Activated naive CD4-positive, alpha-beta T cell treated with anti-CD3 and anti-CD28 coated beads, Interleukin-2, amount 50 U/mL, for 72 hours (primary cell): Measurements from ENCODE around the gene RCOR1. TPM values are rescaled to one million over a fixed set of nuclear protein-coding genes. Genes with fewer than 3 reads are reported as not detected.
"Not testable (repeated sequence)": the region's sequence is repeated elsewhere in the genome, so short reads cannot be mapped to it uniquely, and the experiment has no call there.

Experiments
- ATAC-seq, 2 donors: fragments of 150-1000 bp; cut with Tn5 transposase; 2 replicates each; pipeline ENCODE4 v1.10.0; 2021; ENCODE audit warnings: mild to moderate bottlenecking in 2 of 2, moderate library complexity in 2 of 2
- DNase-seq, 2 donors: peaks; one replicate each; pipeline ENCODE4 v3.0.0; 2021 to 2022; ENCODE audit warnings: low spot score in 2 of 2
- H3K27ac Mint-ChIP-seq, 2 donors: one replicate each; pipeline ENCODE4 v1.8.0; 2022; ENCODE audit warnings: mild to moderate bottlenecking in 2 of 2, mixed read lengths in 2 of 2
- H3K36me3 Mint-ChIP-seq, 2 donors: one replicate each; pipeline ENCODE4 v1.8.0; 2022; ENCODE audit warnings: mixed read lengths in 2 of 2
- H3K9me3 Mint-ChIP-seq, 2 donors: one replicate each; pipeline ENCODE4 v1.8.0; 2022; ENCODE audit warnings: mixed read lengths in 2 of 2
- total RNA-seq, 2 donors: library from RNA; stranded (reverse); gene quantifications; one replicate each; pipeline ENCODE4 v1.2.3, GENCODE V29; 2022

RCOR1 gene
- total RNA-seq, 2 donors from 2014 or later = 22.6 to 23.7 TPM

DNA sequence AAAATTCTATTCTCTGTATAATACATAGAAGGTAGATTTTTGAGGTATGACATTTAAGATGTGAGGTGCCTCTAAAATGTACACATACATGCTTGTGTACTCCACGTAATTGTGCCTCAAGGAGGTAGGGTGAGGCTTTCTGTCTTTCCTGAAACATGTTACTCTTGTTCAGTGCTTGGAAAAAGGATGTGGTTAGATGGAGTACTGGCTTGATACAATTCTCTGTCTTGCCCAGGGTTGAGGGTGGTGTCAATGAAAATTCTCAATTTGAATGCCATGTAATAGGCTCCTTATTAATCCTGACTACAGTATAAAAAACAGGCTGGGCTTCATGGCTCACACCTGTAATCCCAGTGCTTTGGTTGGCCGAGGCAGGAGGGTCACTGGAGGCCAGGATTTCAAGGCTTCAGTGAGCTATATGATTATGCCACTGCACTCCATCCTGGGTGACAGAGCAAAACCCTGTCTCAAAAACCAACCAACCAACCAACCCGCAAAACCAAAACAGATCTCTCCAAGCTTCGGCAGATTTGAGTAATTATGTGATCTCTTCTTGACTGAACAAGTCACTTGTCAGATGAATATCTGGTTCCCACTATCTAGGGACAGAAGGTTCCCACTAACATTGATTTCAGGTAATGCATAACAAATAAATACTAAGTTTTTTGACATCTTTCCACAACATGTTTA lies 41.6 kb downstream of the RCOR1 start:
- ATAC-seq (peak; percentile 61 to 81), DNase-seq (no peak)
- Mint-ChIP-seq H3K9me3 (no peaks in the 10 kb centered on the region), H3K36me3 (no peaks in the 10 kb centered on the region), H3K27ac (no peak overlapping the region)

DNA sequence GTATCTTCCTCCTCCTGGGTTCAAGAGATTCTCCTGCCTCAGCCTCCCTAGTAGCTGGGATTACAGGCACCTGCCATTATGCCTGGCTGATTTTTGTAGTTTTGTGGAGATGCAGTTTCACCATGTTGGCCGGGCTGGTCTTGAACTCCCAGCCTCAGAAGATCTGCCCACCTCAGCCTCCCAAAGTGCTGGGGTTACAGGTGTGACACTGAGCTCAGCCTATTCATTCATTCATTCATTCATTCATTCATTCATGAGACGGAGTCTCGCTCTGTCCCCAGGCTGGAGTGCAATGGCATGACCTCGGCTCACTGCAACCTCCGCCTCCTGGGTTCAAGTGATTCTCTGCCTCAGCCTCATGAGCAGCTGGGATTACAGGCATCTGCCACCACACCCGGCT lies 47.2 kb downstream of the RCOR1 start:
- not testable (repeated sequence) for H3K9me3 Mint-ChIP-seq, H3K36me3 Mint-ChIP-seq, H3K27ac Mint-ChIP-seq, ATAC-seq, DNase-seq

DNA sequence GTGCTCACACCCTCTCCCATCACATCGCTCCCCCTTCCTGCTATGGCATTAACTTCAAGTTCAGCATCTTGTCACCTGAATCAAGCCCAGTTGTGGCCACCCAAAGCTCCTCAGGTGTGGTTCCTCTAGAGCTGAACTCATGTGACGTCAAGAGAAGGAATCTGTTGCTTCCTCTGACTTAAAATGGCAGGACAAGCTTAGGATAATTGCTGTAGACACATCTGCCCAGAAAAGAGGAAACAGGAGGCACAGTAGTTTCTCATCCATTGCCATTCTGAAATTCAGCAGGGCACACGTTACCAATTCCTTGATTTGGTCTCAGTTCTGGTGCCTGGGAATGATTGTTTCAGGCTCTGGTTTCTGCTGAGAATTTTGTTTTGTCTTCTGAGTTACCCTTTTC lies 52.1 kb downstream of the RCOR1 start:
- ATAC-seq (no peak), DNase-seq (no peak)
- H3K9me3 Mint-ChIP-seq = no peaks in the 10 kb centered on the region
- H3K36me3 Mint-ChIP-seq = no peaks in the 10 kb centered on the region
- peak overlapping the region in 1 of 2 donors; percentile 33 for H3K27ac Mint-ChIP-seq

DNA sequence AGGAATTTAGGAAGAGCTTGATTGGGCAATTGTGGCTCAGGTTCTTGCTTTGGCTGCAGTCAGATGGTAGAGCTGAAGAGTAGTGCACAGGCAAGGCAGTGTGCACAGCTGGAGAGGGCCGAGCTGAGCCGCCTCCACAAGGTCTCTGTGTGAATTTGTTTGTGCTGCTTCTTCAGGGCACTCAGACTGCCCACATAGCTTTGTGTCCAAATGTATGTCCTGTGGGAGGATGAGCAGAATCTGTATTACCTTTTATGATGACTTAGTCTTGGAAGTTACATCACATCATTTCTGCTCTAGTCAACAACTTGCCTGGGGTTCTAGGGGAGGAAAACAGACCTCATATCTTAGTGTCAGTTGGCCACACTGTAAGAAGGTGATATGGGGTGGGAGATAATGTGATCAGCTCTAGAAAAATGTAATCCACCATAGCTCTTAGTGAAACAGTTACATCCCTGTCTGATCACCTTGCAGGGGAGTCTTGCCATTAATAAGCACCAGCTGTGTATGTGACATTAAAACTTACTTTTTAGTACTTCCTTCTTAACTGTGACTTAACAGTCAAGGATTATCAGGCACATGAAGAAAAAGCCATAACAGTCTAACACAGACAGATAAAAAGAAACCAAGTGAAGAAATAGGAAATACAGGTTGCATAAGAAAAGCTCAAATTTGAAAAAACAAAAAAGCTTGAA lies 53.4 kb downstream of the RCOR1 start:
- H3K27ac Mint-ChIP-seq = peak overlapping the region in 1 of 2 donors; percentile 4
- ATAC-seq (peak in 1 of 2 donors; percentile 41), DNase-seq (no peak)
- no peaks in the 10 kb centered on the region for H3K9me3 Mint-ChIP-seq
- no peaks in the 10 kb centered on the region for H3K36me3 Mint-ChIP-seq

DNA sequence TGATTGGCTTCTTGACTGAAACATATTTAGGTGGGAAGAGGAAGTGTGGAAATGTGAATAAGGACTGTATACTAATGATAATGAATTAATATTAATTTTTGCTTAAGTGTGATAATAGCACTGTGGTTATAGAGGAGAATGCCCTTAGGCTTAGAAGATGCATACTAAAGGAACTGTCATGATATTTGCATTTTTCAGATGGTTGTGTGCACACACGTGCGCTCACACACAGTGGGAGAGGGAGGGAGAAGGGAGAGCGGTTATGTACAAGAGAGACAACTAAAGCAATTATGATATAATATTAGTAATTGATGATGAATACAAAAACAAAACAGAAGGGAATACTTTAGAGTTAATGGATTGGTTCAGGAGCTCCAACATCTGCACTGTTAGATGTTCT lies 54.2 kb downstream of the RCOR1 start:
- Mint-ChIP-seq H3K27ac (no peak overlapping the region), H3K9me3 (no peaks in the 10 kb centered on the region)

DNA sequence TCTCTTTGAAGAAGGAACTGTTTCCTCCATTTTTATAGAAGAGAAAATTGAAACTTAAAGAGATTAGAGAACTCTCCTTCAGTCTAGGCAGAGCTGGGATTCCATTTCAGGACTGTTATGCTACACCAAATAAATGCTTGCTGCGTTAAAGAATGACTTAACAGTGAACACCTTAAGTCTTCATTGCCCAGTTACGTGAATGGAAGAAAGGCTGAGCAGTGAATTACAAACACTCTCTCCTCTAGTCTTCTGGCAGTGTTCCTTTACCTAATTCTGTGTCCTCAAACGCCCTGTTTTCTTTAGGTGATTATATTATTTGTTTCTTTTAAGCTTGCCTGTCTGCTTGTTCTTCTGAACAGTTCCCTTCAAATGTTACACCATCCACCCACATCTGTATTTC lies 59.7 kb downstream of the RCOR1 start:
- no peaks in the 10 kb centered on the region for H3K9me3 Mint-ChIP-seq
- H3K27ac Mint-ChIP-seq = no peak overlapping the region
- no peak for ATAC-seq
- H3K36me3 Mint-ChIP-seq = peaks cover 0 to 11% of the 10 kb centered on the region in 2 donors
- no peak for DNase-seq

More for the DNA sequence above, 54.2 kb downstream of the RCOR1 start:
- ATAC-seq = no peak
- DNase-seq = no peak
- H3K36me3 Mint-ChIP-seq = no peaks in the 10 kb centered on the region

DNA sequence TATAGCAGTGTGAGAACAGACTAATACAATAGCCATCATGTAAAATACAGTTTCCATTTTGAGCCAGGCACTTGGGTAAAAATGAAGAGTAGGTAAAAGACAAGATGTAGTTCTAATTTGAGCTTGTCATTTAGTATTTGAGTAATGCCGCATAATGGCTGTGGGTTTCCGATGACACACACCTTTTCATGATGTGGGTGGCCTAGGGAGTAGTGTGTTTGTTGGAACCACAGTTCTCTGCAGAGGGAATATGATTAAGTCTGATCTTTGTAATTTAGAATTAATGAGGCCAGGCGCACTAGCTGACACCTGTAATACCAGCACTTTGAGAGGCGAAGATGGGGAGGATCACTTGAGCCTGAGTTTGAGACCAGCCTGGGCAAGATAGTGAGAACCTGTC lies 61.8 kb downstream of the RCOR1 start:
- Mint-ChIP-seq H3K36me3 (peaks cover 0 to 11% of the 10 kb centered on the region in 2 donors), H3K9me3 (no peaks in the 10 kb centered on the region), H3K27ac (no peak overlapping the region)
- ATAC-seq (peak; percentile 77 to 83), DNase-seq (no peak)

DNA sequence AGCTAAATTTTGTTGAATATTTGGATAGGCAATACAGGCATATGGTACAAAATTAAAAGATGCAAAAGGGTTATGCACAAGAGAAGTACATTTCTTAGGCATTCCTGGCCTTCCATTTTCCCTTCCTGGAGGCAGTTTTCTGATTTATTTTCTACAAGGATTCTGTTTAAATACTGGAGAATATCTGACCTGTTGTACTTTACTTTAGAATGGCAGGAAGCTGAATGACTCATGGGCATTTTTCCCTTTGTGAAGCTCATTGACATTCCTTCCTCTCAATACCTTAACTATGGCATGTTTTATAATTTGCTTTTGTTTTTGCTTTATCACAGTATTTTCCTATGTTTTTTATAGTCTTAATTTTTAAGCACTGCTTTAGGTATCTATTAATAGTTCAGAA lies 62.7 kb downstream of the RCOR1 start:
- DNase-seq (no peak), ATAC-seq (no peak)
- Mint-ChIP-seq H3K36me3 (peaks cover 0 to 11% of the 10 kb centered on the region in 2 donors), H3K27ac (no peak overlapping the region), H3K9me3 (no peaks in the 10 kb centered on the region)

DNA sequence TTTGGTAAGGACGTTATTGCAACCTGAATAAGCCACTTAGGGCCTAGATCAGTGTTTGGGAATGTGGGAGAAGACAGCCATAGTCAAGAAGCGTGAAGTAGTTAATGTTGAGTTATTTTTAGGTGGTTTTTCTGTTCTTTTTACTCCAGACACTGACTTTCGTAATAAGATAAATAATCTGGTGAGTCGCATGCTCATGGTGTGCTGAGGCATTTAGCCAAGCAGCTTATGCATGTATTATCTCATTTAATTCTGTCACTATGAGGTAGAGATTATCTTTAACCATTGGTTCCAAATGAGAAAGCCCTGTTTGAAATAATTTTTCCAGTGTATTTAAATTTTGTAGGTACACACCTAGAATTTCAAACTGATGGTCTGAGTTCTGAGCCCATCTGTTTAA lies 67.3 kb downstream of the RCOR1 start:
- H3K27ac Mint-ChIP-seq = no peak overlapping the region
- no peaks in the 10 kb centered on the region for H3K36me3 Mint-ChIP-seq
- no peak for ATAC-seq
- H3K9me3 Mint-ChIP-seq = no peaks in the 10 kb centered on the region
- no peak for DNase-seq

DNA sequence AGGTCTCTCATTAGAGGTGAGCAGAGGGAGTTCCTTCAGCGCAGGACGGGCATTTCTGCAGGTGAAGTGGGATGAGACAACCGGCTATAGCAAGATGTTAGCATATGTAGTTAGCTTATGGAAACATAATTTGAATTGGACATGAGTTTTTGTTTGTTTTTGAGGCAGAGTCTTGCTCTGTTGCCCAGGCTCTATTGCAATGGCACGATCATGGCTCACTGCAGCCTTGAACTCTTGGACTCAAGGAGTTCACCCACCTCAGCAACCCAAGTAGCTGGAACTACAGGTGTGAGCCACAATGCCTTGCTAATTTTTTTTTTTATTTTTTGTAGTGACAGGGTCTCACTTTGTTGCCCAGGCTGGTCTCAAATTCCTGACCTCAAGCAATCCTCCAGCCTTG lies 69.2 kb downstream of the RCOR1 start:
- Mint-ChIP-seq H3K27ac (no peak overlapping the region), H3K36me3 (no peaks in the 10 kb centered on the region), H3K9me3 (no peaks in the 10 kb centered on the region)
- DNase-seq = no peak
- ATAC-seq = no peak

DNA sequence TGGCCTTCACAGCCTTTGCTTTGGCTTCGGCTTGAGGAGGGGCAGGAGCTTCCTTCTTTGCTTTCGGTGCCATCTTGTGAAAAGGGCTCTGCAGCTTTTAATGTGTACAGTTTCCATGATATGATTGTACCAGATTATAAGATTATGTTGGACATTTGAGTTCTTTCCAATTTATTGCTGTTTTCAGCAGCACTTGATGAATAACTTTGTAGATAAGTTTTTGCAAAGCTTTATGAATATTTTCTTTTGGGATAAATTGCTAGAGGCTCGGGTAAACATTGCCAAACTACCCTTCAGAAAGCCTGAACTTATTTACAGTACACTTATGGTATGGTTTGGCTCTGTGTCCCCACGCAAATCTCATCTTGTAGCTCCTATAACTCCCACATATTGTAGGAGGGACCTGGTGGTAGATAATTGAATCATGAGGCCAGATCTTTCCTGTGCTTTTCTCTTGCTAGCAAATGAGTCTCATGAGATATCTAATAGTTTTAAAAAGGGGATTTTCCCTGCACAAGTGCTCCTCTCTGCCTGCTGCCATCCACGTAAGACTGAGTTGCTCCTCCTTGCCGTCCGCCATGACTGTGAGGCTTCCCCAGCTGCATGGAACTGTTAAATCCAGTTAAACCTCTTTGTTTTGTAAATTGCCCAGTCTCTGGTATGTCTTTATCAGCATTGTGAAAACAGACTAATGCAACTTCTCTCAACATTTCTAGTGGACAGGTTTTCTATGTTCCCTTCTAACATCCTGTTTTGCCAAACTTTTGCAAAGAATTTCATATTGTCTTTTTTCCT lies 70.4 kb downstream of the RCOR1 start:
- no peak for ATAC-seq
- Mint-ChIP-seq H3K9me3 (no peaks in the 10 kb centered on the region), H3K27ac (no peak overlapping the region), H3K36me3 (no peaks in the 10 kb centered on the region)
- DNase-seq = no peak

DNA sequence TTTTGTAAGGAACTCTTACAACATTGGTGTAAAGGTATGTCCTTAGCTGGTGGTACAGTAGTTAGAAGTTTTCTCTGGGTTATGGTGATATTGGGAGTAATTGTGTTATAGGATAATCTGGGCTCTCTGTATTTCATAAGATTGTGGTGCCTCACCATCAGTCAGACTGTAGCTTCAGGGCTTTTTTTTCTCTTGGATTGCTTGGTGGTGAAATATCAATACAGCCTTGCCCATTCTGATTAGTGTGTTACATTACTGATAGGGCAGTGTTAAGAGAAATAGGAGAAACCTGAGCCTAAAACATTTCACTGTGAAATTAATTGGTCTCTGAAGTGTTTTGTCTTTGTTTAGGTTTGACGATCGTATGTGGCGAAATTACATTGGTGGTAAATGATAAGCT lies 71.0 kb downstream of the RCOR1 start:
- DNase-seq (no peak), ATAC-seq (no peak)
- H3K9me3 Mint-ChIP-seq = no peaks in the 10 kb centered on the region
- H3K36me3 Mint-ChIP-seq = no peaks in the 10 kb centered on the region
- H3K27ac Mint-ChIP-seq = no peak overlapping the region

DNA sequence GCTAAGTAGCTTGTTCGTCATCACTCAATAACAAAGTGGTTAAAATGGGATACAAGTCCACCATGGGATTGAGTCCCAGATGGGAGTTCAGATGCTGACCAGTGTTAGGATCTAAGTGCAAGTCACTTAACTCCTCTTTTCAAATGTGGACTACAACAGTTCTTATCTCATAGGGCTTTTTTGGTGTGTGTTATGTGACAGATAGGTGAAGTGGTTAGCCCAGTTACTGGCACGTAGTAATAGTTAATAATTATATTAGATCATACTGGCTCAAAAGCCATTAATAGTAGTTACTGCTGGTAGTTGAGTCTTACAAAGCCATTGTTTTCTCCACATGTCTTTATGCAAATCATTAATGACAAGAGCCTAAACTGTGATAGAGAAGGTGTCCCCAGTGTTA lies 73.2 kb downstream of the RCOR1 start:
- DNase-seq (no peak), ATAC-seq (no peak)
- no peaks in the 10 kb centered on the region for H3K36me3 Mint-ChIP-seq

DNA sequence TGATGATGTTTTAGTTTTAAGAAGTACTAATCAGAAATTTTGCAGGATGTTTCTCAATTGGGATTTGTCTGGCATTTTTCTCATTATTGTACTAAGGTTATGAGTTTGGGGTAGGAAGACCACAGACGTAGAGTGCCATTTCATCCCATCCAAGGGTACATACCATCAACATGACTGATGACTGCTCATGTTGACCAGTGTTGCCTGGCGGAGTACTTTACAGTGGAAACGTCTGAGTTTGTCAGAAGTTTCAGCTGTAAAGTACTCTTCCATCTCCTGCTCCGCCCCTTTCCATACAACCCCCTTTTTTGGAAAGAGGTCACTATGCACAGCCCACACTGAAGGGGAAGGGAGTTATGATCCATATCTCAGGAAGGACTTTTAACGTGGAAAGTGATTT lies 74.2 kb downstream of the RCOR1 start:
- Mint-ChIP-seq H3K9me3 (no peaks in the 10 kb centered on the region), H3K27ac (no peak overlapping the region), H3K36me3 (no peaks in the 10 kb centered on the region)
- DNase-seq (no peak), ATAC-seq (no peak)

More for the DNA sequence above, 73.2 kb downstream of the RCOR1 start:
- Mint-ChIP-seq H3K27ac (no peak overlapping the region), H3K9me3 (no peaks in the 10 kb centered on the region)

DNA sequence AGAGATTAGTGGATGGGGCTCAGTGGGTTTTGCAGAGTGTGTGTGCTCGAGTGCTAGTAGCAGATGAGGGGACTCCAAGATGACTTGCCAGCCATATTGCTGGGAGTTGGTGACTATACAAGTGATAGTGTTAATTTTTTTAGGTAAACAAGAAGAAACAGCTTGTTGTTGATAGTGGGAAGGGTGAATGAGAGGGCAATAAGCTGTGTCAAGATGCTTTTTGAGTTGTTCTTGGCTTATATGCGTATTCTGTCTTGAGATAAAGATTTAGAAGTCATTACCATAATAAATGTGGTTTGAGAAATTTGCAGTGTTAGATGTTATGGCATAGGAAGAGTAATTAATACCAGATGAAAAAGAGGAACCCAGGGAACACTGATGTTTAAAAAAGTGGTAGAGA lies 75.3 kb downstream of the RCOR1 start:
- DNase-seq (no peak), ATAC-seq (no peak)
- no peak overlapping the region for H3K27ac Mint-ChIP-seq
- no peaks in the 10 kb centered on the region for H3K9me3 Mint-ChIP-seq
- peaks cover 0 to 5% of the 10 kb centered on the region in 2 donors for H3K36me3 Mint-ChIP-seq

DNA sequence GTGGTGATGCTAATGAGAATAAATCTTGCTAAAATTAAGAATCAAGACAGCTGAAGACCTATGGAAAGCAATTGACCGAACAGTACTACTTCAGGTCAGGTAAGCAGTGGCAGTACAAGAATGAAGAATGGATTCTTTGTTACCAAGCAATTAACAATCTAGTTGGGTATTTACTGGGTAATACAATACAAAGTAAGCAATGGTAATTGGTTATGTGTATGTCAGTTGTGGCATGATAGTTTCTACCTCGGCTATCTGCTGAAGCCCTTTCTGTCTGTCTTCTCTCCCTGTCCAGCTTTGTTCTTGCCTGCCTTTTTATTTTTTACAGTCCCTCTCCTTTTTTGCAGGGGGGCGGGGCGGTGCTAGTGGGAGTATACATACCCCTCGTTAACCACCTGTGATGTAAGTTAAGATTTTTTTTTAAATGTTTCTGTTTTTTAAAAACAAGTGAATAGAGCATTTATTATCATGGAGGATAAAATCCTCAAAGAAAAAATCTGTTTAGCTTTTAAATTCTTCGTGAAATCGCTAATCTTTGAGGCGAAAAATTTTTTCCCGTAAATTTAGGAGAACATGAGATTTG lies 75.9 kb downstream of the RCOR1 start:
- Mint-ChIP-seq H3K36me3 (peaks cover 0 to 8% of the 10 kb centered on the region in 2 donors), H3K27ac (no peak overlapping the region), H3K9me3 (no peaks in the 10 kb centered on the region)
- no peak for ATAC-seq
- no peak for DNase-seq

DNA sequence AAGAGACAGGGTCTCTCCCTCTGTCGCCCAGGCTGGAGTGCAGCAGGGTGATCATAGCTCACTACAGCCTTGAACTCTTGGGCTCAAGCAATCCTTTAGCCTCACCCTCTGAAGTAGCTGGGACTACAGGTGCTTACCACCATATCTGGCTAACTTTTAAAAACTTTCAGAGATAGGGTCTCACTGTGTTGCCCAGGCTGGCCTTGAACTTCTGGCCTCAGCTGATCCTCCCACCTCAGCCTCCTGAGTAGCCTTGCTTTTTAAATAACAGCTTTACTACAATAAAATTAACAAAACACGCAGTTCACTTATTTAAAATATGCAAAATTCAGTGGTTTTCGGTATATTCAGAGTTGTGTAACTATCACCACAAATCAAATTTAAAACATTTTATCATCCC lies 79.0 kb downstream of the RCOR1 start:
- no peaks in the 10 kb centered on the region for H3K9me3 Mint-ChIP-seq
- H3K27ac Mint-ChIP-seq = no peak overlapping the region

More for the DNA sequence above, 79.0 kb downstream of the RCOR1 start:
- H3K36me3 Mint-ChIP-seq = peaks cover 0 to 13% of the 10 kb centered on the region in 2 donors
- ATAC-seq = no peak
- DNase-seq = no peak
